ENCODE data around the gene ATP5F1E.
"Not testable (repeated sequence)": the region's sequence is repeated elsewhere in the genome, so short reads cannot be mapped to it uniquely, and the experiment has no call there.

The ATP5F1E gene

GRCh38 chr20:59043698-59044097 lies 11.6 kb upstream of the ATP5F1E start:
- TF ChIP-seq CTCF (IDR thresholded peaks at IDR 0.05; ENCODE audit: low read depth, low read length, missing control alignments), result no peak
- DNase-seq (ENCODE audit: low read depth), result no peak
- peak overlapping the region; percentile 78; the same call in 1 of the 2 replicates for H3K4me3 ChIP-seq (ENCODE audit: low read depth, low read length)

DNA sequence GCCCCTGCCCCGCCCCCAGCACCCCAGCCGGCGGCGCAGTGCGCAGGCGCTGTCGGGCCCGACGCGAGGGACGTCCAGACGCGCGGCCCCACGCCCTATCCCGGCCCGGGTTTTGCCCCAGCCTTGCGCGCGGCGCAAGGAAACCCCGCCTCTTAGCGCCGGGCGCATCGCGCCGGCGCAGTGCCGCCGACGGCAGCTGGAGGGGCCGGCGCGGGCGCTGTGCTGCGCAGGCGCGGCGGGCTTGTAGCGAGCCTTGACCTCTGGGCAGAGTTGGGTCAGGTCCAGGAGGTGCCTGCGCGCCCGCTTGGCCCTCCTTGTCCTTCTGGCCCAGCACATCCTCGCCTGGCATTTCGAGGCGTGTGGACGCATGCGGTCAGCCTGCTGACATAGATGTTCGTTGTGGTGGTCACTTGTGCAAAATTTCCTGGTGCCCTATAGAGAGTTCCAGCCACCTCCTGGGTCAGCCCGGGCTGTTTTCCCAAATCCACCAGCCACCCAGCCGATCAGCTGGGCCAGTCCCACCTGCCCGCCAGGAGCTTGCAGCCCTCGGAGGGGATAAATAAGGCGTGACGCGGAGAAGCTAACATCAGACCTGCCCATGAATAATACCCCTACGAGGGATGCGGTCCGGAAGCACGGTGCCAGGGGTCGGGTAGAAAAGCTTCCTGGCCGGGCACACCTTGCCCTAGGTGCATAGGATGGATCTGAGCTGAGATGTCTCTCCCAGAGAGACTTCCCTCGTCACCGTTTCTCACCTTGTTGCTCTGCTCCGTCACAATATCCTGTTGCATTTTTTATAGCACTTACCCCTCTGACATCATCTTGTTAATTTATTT lies 10.9 kb upstream of the ATP5F1E start:
- no peak for TF ChIP-seq CTCF (IDR thresholded peaks at IDR 0.05; ENCODE audit: low read depth, low read length, missing control alignments)
- H3K4me3 ChIP-seq (ENCODE audit: low read depth, low read length), result peak overlapping the region; percentile 91
- peak; percentile 63 for DNase-seq (ENCODE audit: low read depth)

DNA sequence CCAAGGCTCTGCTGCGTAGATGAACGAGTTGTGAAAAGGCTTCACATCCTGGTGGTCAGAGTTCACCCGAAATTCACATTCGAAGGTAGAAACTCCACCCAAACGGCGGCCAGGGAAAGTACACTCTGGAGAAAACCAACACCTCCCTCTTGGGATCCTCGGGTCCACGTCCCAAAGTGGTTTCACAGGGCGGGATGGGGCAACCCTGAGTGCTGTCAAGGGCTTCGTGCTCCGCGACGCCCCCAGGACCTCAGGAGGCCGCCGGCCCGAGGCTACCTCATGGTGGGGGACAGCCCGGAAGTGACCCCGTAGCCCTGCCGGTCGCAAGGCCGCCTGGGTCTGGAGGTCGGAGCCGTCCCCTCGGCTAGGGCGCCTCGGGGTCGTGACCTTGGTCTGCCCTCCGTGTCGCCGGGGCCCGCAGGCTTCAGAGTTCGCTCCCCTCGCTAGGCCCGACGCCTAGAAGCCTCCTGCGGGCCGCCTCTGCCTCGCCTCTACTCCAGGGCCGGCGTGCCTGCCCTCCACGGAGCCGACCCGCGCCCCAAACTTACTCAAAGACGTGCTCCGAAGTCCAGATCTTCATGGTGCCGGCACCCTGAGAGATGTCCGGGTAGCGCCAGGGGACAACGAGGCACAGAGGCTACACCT lies 10.1 kb upstream of the ATP5F1E start, which contains the start of gene PRELID3B:
Gene PRELID3B (minus strand): TSS at position 636 of the 645 bp plus-strand sequence. CDS start 56 bp downstream, at position 580.
- no peak for DNase-seq (ENCODE audit: low read depth)
- H3K4me3 ChIP-seq (ENCODE audit: low read depth, low read length), result peak within 1 kb of the TSS; percentile 91
- peak; percentile 12 for TF ChIP-seq CTCF (IDR thresholded peaks at IDR 0.05; ENCODE audit: low read depth, low read length, missing control alignments)

GRCh38 chr20:59041487-59041886 lies 9.4 kb upstream of the ATP5F1E start:
- H3K4me3 ChIP-seq (ENCODE audit: low read depth, low read length), result peak overlapping the region; percentile 91
- not testable (repeated sequence) for DNase-seq (ENCODE audit: low read depth)

GRCh38 chr20:59040667-59041066 lies 8.5 kb upstream of the ATP5F1E start:
- no peak for TF ChIP-seq CTCF (IDR thresholded peaks at IDR 0.05; ENCODE audit: low read depth, low read length, missing control alignments)
- DNase-seq (ENCODE audit: low read depth), result no peak
- peak overlapping the region; percentile 91 for H3K4me3 ChIP-seq (ENCODE audit: low read depth, low read length)

- no peak overlapping the region for H3K4me3 ChIP-seq (ENCODE audit: low read depth, low read length)
- no peak for TF ChIP-seq CTCF (IDR thresholded peaks at IDR 0.05; ENCODE audit: low read depth, low read length, missing control alignments)
- no peak for DNase-seq (ENCODE audit: low read depth)
These were observed 7.1 kb upstream of the ATP5F1E start for GRCh38 chr20:59039233-59039632.

- DNase-seq (ENCODE audit: low read depth), result no peak
- H3K4me3 ChIP-seq (ENCODE audit: low read depth, low read length), result no peak overlapping the region
- TF ChIP-seq CTCF (IDR thresholded peaks at IDR 0.05; ENCODE audit: low read depth, low read length, missing control alignments), result no peak
These were observed 5.3 kb upstream of the ATP5F1E start for GRCh38 chr20:59037386-59037785.

All from GM12864 (cell line).